NB4 (cell line): ENCODE results near the gene GARRE1.

Experiments
- CTCF ChIP-seq: IDR thresholded peaks from one replicate; pipeline ENCODE4 v1.5.1; 2012; ENCODE audit warnings: low read depth, low read length
- POLR2A ChIP-seq: IDR thresholded peaks from 2 replicates; pipeline ENCODE4 v1.6.1; 2011; ENCODE audit warnings: mild to moderate bottlenecking; ENCODE audit not compliant: insufficient read length; ENCODE audit errors: extremely low read depth

- TF ChIP-seq CTCF (no peak), POLR2A (no peak)
Measured at GRCh38 chr19:34276614-34277013, 22.3 kb downstream of the GARRE1 start.
